ENCODE data around the gene MFAP1.
"Not testable (repeated sequence)": the region's sequence is repeated elsewhere in the genome, so short reads cannot be mapped to it uniquely, and the experiment has no call there.

The MFAP1 gene

DNA sequence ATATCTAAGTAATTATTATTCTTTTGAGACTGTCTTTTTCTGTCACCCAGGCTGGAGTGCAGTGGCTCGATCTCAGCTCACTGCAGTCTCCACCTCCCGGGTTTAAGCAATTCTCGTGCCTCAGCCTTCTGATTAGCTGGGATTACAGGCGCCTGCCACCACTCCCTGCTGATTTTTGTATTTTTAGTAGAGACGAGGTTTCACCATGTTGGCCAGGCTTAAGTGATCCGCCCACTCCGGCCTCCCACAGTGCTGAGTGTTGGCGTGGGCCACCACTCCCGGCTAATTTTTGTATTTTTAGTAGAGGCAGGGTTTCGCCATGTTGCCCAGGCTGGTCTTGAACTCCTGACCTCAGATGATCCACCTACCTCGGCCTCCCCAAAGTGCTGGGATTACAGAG lies 815 bp upstream of the MFAP1 start:
- not testable (repeated sequence) for DNase-seq (ENCODE audit: low read depth in 1 of 2, low spot score in 1 of 2)

DNA sequence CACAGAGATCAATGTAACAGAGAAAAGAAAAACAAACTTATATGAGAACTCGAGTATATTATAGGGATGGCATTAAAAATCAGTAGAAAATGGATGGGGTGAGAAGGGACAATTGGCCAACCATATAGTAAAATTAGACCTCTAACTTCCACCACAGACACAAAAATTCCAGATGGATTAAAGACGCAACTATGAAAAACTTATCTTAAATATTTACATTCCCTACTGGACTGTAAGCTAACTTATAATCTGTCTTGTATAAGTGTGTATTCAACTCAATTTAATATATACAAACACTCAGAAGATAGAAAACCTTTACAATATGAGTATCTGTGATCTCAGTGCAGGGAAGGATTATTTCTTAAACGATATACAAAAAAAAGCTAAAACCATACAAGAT lies 3.0 kb downstream of the MFAP1 start:
- DNase-seq (ENCODE audit: low read depth in 1 of 2, low spot score in 1 of 2) = no peak

DNA sequence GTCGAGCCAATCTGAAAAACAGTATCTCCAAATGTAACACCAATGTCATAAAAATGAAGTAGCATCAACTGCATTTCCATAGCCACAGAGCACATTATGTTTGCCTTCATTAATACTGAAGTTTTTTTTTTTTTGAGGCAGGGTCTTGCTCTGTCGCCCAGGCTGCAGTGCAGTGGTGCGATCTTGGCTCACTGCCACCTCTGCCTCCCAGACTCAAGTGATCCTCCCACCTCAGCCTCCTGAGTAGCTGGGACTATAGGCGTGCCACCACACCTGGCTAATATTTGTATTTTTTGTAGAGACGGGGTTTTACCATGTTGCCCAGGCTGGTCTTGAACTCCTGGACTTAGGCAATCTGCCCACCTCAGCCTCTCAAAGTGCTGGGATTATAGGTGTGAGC lies 9.4 kb downstream of the MFAP1 start:
- not testable (repeated sequence) for DNase-seq (ENCODE audit: low read depth in 1 of 2, low spot score in 1 of 2)

DNA sequence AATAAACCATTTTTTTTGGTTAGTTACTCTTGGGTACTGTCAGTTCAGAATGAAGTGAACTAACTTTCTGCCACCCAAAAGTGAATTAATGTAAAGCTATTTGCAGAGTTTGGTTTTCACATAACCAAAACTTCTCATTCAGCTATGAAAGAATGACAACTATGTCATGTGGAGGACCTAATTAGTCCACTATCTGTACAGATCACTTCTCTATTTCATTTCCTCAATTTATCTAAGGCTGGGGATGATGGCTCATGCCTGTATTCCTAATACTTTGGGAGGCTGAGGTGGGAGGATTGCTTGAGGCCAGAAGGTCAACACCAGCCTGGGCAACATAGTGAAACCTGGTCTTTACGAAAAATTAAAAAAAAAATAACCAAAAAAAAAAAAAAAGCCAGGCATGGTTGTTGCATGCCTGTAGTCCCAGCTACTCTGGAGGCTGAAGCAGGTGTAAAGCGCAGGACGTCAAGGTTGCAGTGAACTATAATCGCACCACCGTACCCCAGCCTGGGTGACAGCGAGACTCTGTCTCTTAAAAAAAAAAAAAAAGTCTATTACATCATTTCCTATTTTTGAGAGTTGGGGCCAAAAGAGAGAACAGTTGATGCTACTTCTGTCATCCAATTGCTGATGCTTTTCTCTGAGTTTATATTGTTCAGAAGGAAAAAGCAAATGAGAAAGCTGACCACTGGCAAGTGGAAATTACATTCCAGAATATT lies 15.4 kb downstream of the MFAP1 start:
- DNase-seq (ENCODE audit: low read depth in 1 of 2, low spot score in 1 of 2) = no peak

DNA sequence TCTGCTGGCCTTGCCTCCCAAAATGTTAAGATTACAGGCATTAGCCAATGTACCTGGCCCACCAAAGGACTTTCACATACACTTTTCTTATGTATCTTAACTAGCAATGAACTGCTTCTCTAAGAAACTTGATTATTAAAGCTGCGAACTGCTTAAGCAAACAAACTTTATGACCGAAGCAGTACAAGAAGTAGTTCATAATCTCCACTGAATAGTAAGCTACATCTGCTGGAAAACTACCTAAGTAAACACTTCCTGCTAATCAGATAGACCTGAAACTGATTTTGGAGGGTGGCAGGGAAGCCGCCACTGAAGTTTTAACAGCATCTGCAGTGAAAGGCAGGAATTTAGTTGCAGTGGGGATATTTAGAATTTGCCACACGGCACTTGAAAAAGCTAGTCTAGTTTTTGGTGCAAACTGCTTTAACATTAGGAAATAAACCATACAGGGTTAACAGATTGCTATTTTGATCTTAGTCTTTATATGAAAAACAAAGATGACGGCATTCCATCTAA lies 16.0 kb downstream of the MFAP1 start:
- DNase-seq (ENCODE audit: low read depth in 1 of 2, low spot score in 1 of 2) = no peak

DNA sequence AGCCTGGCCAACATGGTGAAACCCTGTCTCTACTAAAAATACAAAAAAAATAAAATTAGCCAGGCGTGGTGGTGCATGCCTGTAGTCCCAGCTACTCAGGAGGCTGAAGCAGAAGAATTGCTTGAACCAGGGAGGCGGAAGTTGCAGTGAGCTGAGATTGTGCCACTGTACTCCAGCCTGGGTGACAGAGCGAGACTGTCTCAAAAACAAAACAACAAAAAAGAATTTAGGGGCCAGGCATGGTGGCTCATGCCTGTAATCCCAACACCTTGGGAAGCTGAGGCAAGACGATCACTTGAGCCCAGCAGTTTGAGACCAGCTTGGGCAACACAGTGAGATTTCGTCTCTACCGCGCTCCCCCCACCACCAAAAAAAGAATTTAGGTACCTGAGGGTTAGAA lies 21.8 kb downstream of the MFAP1 start:
- not testable (repeated sequence) for DNase-seq (ENCODE audit: low read depth in 1 of 2, low spot score in 1 of 2)

DNA sequence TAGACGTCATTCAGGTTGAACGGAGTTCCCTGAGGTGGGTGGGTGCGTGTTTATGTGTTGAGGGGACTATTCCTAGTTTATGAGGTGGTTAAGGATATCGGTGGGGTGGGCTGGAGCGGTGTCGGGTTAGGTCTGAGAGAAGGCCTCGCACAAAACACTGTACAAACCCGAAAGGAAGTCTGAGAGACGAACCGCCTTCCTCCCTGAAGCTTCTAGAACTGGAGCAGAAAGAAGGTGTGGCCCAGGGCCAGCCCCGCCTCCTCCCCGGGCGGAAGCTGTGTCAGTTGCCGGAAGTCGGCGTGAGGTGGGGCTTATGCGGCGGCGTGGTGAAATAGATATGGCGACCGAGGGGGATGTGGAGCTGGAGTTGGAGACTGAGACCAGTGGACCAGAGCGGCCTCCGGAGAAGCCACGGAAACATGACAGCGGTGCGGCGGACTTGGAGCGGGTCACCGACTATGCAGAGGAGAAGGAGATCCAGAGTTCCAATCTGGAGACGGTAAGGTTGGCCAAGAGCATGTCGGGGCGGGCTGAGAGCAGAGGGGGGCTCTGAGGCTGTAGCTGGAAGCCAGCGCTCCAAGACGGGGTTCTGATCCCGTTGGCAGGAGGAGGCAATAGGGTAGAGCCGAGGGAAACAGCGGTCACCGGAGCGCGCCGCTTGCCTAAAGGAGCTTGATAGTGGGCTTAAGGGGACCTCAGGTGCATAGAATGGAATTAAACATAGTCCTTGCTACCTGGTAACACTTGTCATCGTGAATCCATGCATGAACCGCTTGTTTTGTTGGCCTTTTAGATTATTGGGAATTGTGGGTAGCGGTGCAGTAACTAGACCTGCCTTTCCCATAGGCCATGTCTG lies 24.0 kb downstream of the MFAP1 start, which contains the start of gene HYPK:
TSS of gene HYPK (plus strand) at position 314 of the 856 bp plus-strand sequence. CDS start at position 338, 24 bp downstream.
- peak; percentile 81 to 88 for DNase-seq (ENCODE audit: low read depth in 1 of 2, low spot score in 1 of 2)

DNA sequence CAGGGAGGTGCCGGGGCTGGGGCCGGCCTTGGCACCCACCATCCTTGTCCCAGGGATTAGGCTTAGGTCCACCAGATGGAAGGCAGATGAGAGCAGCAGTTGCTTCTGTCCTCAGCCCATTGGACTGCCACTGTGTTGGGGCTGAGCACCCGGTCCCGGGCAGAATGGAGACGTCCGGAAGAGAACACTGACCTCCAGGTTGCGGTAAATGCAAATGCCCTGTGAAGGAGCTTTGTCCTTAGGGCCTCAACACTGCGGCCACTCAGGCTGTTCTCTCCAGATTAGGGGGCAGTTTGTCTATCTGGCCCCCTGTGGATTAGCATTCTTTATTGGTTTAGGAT lies 24.6 kb downstream of the MFAP1 start, which contains the start of gene SERINC4:
TSS of gene SERINC4 (minus strand) at position 276 of the 341 bp plus-strand sequence. CDS start at position 42, 234 bp downstream.
- DNase-seq (ENCODE audit: low read depth in 1 of 2, low spot score in 1 of 2) = no peak

DNA sequence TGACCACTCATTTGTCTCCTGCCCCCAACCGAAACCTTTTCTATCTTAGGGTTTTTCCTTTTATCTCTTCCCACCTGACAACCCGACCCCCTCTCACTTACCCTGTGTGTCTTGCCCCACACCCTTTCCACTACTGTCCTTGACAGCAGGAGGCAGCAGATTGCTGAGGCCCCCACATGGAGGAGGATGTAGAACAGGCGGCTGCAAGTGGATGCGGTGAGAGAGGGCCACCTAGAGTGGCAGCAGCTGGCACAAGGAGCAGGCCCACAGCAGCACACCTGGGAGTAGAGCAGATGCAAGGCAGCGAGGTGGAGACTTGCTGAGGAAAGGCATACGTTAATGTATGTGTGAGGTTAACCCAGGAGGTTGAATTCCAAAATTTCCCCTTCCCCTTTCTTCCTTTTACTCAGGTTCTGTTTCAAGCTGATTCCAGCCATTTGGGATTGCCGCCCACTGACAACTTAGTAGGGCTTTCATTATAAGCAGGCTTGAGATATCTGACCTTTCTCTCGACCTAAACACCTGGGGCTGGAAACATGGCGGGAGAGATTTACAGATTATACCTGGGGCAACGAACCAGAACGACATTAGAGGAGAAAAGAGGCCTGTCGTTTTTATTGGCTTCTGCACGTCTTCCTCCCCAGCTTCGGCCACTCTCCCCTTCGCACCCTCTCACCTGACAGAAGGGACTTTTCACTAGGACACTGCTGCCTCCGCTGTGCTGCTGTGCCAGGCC lies 25.1 kb downstream of the MFAP1 start:
- DNase-seq (ENCODE audit: low read depth in 1 of 2, low spot score in 1 of 2) = no peak

DNA sequence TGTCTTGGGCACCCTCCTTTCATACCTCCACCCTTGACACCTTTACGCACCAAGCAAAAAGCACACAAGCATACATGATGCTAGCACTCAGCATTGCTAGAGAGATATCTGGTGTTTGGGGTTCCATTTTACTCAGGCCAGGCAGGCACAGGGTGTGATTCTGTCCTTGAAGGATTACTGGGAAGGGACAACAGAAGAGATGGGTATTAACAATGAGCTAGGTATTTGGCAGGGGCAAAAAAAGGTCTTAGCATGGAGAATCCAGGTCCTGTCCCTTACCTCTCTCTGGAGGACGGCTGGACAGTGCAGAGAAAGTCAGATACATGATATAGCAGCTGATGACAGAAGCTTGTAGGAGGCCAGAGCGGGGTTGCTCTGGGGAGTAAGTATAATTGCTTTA lies 27.9 kb downstream of the MFAP1 start:
- no peak for DNase-seq (ENCODE audit: low read depth in 1 of 2, low spot score in 1 of 2)

DNA sequence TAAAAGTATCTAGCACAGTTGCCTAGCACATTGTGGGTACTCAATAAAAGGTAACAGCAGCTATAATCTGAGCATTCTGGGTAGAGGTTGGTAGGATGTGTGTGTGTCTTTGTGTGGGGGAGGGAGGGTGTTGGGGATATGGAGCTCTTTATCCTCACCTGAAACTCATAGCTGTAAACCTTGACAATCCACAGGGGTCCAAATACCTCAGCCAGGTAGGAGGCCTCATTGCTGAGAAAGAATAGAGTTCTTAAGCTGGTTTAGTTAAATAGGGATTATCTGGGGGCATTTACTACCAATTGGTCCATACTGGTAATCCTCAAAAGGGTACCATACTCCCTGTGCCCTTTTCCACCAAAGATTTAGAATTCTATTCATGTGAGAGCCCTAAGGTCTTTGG lies 28.5 kb downstream of the MFAP1 start:
- DNase-seq (ENCODE audit: low read depth in 1 of 2, low spot score in 1 of 2) = no peak

DNA sequence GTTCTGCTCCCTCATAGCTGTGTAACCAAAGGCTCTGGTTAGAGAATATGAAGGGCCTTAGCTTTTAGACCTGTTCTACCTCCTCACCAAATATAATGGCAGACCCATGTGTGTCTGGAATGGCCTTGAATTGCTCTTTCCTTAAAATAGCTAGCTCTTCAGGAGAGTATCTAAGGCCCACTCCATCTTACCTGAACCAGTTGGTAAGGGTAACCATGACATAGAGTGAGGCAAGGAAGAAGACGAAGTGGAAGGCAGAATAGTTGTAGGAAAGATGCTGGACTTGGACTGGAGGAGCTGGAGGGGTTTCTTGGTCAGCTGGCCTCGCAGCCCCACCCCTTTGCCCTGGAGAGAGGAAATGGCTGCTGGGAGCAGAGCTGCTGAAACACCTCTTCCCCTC lies 29.3 kb downstream of the MFAP1 start:
- no peak for DNase-seq (ENCODE audit: low read depth in 1 of 2, low spot score in 1 of 2)

DNA sequence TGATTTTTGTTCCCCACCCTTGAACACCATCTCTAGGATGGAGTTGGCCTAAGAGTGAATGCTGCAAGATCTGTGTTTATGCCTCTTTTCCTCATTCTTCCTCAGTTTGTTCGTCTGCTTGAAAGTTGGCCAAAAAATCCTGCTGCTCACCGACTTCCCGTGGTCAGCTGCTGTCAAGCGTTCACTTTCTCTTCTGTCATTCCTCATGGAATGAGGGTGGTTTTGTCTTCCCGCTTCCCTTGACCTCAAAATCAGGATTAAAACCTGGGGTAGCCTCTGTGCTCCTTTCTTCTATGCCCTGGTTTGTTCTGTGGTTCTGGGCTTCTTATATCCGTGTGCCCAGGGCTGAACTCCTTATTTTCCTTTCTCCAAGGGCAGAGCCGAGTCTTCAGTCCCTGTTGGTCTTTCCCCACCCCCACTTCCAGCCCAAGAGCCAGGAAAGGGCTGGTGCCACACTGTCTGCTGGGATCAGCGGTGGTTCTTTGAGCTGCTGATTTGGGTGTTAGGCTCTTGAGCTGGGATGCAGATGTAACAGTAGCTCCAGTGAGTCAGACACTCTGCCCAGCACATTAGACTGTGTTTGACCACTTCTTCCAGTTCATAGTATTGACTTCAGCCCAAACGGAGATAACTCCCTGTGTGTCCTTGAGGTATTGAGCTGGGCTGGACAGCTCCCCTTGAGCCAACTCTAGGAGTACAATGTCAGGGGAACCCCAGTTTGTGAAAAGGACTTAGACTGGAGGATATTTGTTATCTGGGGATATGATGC lies 30.0 kb downstream of the MFAP1 start:
- DNase-seq (ENCODE audit: low read depth in 1 of 2, low spot score in 1 of 2) = no peak

DNA sequence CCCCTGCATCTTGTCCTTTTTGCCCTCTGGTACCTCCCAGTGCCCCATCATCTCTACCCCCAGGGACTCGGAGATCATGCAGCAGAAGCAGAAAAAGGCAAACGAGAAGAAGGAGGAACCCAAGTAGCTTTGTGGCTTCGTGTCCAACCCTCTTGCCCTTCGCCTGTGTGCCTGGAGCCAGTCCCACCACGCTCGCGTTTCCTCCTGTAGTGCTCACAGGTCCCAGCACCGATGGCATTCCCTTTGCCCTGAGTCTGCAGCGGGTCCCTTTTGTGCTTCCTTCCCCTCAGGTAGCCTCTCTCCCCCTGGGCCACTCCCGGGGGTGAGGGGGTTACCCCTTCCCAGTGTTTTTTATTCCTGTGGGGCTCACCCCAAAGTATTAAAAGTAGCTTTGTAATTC lies 30.8 kb downstream of the MFAP1 start:
- DNase-seq (ENCODE audit: low read depth in 1 of 2, low spot score in 1 of 2) = no peak

DNA sequence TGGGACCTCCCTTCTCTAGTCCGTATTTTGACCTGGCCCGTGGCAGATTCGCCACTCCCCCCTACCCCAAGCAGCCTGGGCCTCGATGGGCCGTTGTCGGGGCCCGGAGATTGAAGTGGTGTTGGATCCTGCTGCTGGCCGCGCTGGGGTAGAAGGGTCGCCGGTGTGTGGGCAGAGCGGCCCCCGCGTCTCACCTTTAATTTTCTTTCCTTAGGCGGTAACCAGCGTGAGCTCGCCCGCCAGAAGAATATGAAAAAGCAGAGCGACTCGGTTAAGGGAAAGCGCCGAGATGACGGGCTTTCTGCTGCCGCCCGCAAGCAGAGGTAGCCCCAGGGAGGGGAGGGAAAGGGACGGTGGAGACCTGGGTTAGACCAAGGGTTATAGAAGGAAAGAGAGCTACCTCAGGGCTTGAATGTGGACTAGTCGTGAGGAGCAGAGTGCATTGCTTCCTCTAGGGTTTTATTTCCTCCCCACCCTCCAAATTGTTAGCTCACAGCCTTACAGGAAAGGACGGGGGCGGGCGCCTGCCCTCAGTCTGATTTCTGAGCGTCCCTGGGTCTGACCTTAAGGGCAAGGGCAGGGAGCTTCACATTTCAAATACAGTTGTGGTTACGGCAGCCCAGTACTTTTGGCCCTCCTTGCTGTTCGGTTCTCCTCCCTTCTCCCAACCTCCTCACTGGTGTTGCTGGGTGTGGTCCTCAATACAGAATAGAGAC lies 31.6 kb downstream of the MFAP1 start:
- DNase-seq (ENCODE audit: low read depth in 1 of 2, low spot score in 1 of 2) = no peak

DNA sequence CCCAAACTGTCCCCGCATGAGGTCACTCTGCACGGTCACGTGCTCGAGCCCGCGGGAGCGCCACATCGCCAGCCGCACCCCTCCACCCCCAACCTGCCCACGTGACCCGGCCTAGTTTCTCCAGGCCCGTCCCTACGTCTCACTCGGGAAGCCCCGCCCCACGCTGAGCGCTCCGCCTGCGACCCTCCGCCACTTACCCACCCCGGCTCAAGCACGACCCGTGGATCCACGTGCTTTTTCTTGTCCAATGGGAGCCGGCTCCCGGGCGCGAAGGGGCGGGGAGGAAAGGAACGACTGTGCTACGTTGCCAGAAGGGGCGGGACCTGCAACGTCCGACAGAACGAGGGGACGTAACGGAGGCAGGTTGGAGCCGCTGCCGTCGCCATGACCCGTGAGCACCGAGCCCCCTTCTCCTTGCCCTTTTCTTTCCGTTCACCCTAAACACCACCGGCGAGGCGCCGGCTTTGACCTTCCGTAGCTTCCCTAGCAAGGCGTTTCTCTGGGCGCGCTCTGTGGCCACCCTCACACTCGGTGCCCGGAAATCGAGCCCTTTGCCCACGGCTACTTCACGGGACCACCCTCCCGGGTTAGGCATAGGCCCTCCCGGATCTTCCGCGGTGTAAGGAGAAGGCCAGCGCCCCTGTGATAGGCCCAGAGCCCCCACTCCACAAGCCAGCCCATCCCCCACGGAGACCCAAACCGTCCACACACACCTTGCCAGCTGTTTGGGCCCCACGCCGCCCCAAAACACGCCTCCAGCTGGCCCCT lies 32.3 kb downstream of the MFAP1 start, which contains the start of gene SERF2:
TSS of gene SERF2 (plus strand) at position 328 of the 768 bp plus-strand sequence. CDS start at position 385, 57 bp downstream.
- DNase-seq (ENCODE audit: low read depth in 1 of 2, low spot score in 1 of 2) = peak; percentile 99 to 100

DNA sequence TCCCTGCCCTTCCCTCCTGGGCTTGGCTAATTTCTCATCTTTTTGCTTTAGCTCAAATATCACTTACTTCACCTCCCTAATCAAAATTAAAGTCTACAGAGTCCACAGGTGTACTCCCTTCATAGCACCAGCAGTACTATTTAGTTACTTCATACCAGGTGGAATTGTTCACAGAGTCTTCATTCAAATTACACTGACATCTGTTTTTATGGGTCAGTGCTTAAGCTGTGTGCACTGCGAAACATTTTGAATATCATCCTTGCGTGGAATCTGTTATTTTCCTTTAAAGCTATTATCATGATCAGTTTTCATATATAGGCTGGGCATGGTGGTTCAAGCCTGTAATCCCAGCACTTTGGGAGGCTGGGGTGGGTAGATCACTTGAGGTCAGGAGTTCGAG lies 35.1 kb downstream of the MFAP1 start:
- no peak for DNase-seq (ENCODE audit: low read depth in 1 of 2, low spot score in 1 of 2)

DNA sequence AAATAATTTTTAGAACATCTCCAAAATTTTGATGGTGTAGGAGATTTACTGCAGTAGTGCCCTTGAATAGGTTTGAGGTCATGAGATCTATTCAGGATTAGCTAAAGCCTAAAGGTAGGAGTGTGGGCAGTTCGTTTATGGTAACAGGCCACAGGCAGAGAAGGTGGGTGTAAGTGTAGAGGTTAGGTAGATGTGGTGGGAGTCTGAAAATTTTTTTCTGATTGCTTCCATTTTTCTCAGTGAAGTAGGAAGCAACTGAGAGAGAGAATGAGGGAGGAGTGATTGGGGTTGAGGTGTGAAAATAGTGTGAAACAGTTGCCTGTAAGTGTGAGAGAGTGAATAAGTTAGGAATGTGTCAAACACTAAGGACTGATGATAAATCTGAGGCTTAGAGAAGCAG lies 45.5 kb downstream of the MFAP1 start:
- no peak for DNase-seq (ENCODE audit: low read depth in 1 of 2, low spot score in 1 of 2)

DNA sequence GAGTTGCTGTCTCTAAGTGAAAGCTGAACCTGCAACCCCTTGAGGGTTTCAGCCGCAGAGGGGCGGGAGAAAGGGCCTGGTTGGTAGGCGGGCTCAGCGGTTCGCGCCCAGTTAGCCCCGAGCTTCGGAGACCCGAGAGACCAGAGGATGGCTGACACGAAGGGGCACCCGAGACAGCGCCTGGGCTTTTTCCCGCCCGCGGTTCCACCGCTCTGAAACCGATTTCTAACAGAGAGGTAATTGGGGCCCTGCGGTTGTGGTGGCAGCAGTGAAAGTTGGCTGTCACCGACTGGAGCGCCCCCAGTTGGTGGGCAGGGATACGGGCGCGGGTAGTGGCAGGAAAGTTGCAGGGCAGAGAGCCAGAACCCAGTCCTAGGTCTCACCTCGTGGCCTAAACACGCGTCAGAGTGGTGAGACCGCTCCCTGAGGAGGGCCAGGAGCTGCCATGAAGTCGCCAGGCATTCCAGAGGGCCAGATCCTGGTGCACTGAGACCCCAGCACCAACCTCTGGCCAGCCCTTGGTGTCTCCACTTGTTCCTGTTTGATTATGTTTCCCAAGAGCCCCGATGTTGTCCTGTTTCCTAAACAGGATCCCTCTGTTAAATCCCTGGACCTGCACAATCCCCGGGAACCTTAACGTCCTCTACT lies 47.1 kb downstream of the MFAP1 start:
- peak; percentile 62 to 78 for DNase-seq (ENCODE audit: low read depth in 1 of 2, low spot score in 1 of 2)
